ENCODE measurements around the gene ALG14. TPM values are rescaled to one million over a fixed set of nuclear protein-coding genes. Genes with fewer than 3 reads are reported as not detected.

ALG14 gene
- total and polyA plus RNA-seq, 2 donors (not counting 1 experiment from before 2014, with no cell fraction given) = 0.92 to 2.6 TPM

GRCh38 chr1:94981575-94981973 is 91.2 kb downstream of the ALG14 start:
- H3K27me3 Mint-ChIP-seq = no peaks in the 10 kb centered on the region
- Histone ChIP-seq H3K4me1 (ENCODE audit: control insufficient read depth in 2 of 2, insufficient read depth in 2 of 2, low read length in 2 of 2) (peaks cover 30 to 33% of the 10 kb centered on the region in 2 donors), H3K9ac (ENCODE audit: low read length) (no peak overlapping the region), H4K20me1 (ENCODE audit: control insufficient read depth, insufficient read depth, low read length, poor library complexity, severe bottlenecking) (no peaks in the 10 kb centered on the region), H2AFZ (ENCODE audit: insufficient read depth, low read depth, low read length, poor library complexity, severe bottlenecking) (no peak overlapping the region), H3K4me3 (ENCODE audit: control extremely low read depth in 1 of 5, extremely low read depth in 1 of 5, insufficient read depth in 1 of 5, low read depth in 2 of 5, low read length in 4 of 5) (no peak overlapping the region), H3K79me2 (ENCODE audit: control insufficient read depth, insufficient read depth, low read length) (no peaks in the 10 kb centered on the region), H3K27me3 (replicated peaks in 1 of 4; ENCODE audit: control extremely low read depth in 1 of 4, control insufficient read depth in 3 of 4, insufficient read depth in 4 of 4, low read length in 3 of 4) (no peaks in the 10 kb centered on the region), H3K4me2 (replicated peaks; ENCODE audit: low read depth, low read length, poor library complexity, severe bottlenecking) (no peak overlapping the region), H3K36me3 (replicated peaks in 1 of 2; ENCODE audit: control extremely low read depth in 1 of 2, control insufficient read depth in 1 of 2, extremely low read depth in 1 of 2, insufficient read depth in 2 of 2, low read length in 1 of 2) (no peaks in the 10 kb centered on the region), H3K9me3 (ENCODE audit: control extremely low read depth in 1 of 3, control insufficient read depth in 2 of 3, insufficient read depth in 1 of 3, low read length in 2 of 3) (no peaks in the 10 kb centered on the region), H3K27ac (ENCODE audit: low read length in 2 of 2) (no peak overlapping the region)
- ChIA-PET CTCF (no interaction called here), POLR2A (no interaction called here)
- no peak for TF ChIP-seq EZH2 (IDR thresholded peaks at IDR 0.05; ENCODE audit: borderline replicate concordance, insufficient read depth, low read depth, low read length, poor library complexity, severe bottlenecking)
- TF ChIP-seq, protein P1, sequence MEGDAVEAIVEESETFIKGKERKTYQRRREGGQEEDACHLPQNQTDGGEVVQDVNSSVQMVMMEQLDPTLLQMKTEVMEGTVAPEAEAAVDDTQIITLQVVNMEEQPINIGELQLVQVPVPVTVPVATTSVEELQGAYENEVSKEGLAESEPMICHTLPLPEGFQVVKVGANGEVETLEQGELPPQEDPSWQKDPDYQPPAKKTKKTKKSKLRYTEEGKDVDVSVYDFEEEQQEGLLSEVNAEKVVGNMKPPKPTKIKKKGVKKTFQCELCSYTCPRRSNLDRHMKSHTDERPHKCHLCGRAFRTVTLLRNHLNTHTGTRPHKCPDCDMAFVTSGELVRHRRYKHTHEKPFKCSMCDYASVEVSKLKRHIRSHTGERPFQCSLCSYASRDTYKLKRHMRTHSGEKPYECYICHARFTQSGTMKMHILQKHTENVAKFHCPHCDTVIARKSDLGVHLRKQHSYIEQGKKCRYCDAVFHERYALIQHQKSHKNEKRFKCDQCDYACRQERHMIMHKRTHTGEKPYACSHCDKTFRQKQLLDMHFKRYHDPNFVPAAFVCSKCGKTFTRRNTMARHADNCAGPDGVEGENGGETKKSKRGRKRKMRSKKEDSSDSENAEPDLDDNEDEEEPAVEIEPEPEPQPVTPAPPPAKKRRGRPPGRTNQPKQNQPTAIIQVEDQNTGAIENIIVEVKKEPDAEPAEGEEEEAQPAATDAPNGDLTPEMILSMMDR (IDR thresholded peaks at IDR 0.05) = no peak
- WGBS (ENCODE audit: insufficient coverage) = no CpG with 5 or more reads among the region's 1 CpG
- intact Hi-C loops (cut with micrococcal nuclease) = loop anchor here (5.0 kb wide), 1 partner anchor 61 kb away; no protein-coding TSS in a partner anchor
- DNase-seq (no peak), ATAC-seq (ENCODE audit: low read depth) (no peak)
- no peak overlapping the region for H3K27ac Mint-ChIP-seq
- no peak overlapping the region for H3K4me3 Mint-ChIP-seq
- H3K9me3 Mint-ChIP-seq (ENCODE audit: insufficient read depth) = no peaks in the 10 kb centered on the region
- peaks cover 42% of the 10 kb centered on the region for H3K4me1 Mint-ChIP-seq

GRCh38 chr1:94980582-94981574 is 91.9 kb downstream of the ALG14 start:
- H3K4me3 Mint-ChIP-seq = no peak overlapping the region
- DNase-seq = no peak
- no peak for ATAC-seq (ENCODE audit: low read depth)
- Histone ChIP-seq H3K4me1 (ENCODE audit: control insufficient read depth in 2 of 2, insufficient read depth in 2 of 2, low read length in 2 of 2) (peaks cover 30 to 33% of the 10 kb centered on the region in 2 donors), H3K79me2 (ENCODE audit: control insufficient read depth, insufficient read depth, low read length) (no peaks in the 10 kb centered on the region), H2AFZ (ENCODE audit: insufficient read depth, low read depth, low read length, poor library complexity, severe bottlenecking) (peak overlapping the region; percentile 19), H3K4me2 (replicated peaks; ENCODE audit: low read depth, low read length, poor library complexity, severe bottlenecking) (peak overlapping the region; percentile 30), H3K4me3 (ENCODE audit: control extremely low read depth in 1 of 5, extremely low read depth in 1 of 5, insufficient read depth in 1 of 5, low read depth in 2 of 5, low read length in 4 of 5) (no peak overlapping the region), H3K9me3 (ENCODE audit: control extremely low read depth in 1 of 3, control insufficient read depth in 2 of 3, insufficient read depth in 1 of 3, low read length in 2 of 3) (no peaks in the 10 kb centered on the region), H4K20me1 (ENCODE audit: control insufficient read depth, insufficient read depth, low read length, poor library complexity, severe bottlenecking) (no peaks in the 10 kb centered on the region), H3K27ac (ENCODE audit: low read length in 2 of 2) (peak overlapping the region in 1 of 2 donors; percentile 40), H3K27me3 (replicated peaks in 1 of 4; ENCODE audit: control extremely low read depth in 1 of 4, control insufficient read depth in 3 of 4, insufficient read depth in 4 of 4, low read length in 3 of 4) (no peaks in the 10 kb centered on the region), H3K9ac (ENCODE audit: low read length) (no peak overlapping the region), H3K36me3 (replicated peaks in 1 of 2; ENCODE audit: control extremely low read depth in 1 of 2, control insufficient read depth in 1 of 2, extremely low read depth in 1 of 2, insufficient read depth in 2 of 2, low read length in 1 of 2) (no peaks in the 10 kb centered on the region)
- 100% methylated on average over 2 of the region's 6 CpGs for WGBS (ENCODE audit: insufficient coverage)
- peak overlapping the region; percentile 70 for H3K27ac Mint-ChIP-seq
- POLR2A ChIA-PET = interaction anchor here (0.6 kb wide), 1 partner anchor 63 kb away, joined by 13 read pairs; no protein-coding TSS in a partner anchor
- no peaks in the 10 kb centered on the region for H3K27me3 Mint-ChIP-seq
- CTCF ChIA-PET = interaction anchor here (1.5 to 1.6 kb wide), 2 partner anchors 47 to 126 kb away, joined by 4 to 7 read pairs; no protein-coding TSS in a partner anchor
- no peak for TF ChIP-seq EZH2 (IDR thresholded peaks at IDR 0.05; ENCODE audit: borderline replicate concordance, insufficient read depth, low read depth, low read length, poor library complexity, severe bottlenecking)
- TF ChIP-seq, protein P1 (IDR thresholded peaks at IDR 0.05) = no peak
- no peaks in the 10 kb centered on the region for H3K9me3 Mint-ChIP-seq (ENCODE audit: insufficient read depth)
- H3K4me1 Mint-ChIP-seq = peaks cover 42% of the 10 kb centered on the region
- intact Hi-C loops (cut with micrococcal nuclease) = loop anchor here (5.0 kb wide), 1 partner anchor 61 kb away; no protein-coding TSS in a partner anchor
